Measurements from ENCODE around the gene TRPV5.

TRPV5 gene

GRCh38 chr7:142873871-142874270, 59.7 kb downstream of the TRPV5 start:
- no peak for TF ChIP-seq CTCF (IDR thresholded peaks at IDR 0.05; ENCODE audit: borderline replicate concordance, insufficient read depth, low read depth, low read length)
- H3K4me3 ChIP-seq (ENCODE audit: low read depth, low read length) = no peak overlapping the region

- H3K4me3 ChIP-seq (ENCODE audit: low read depth, low read length) = no peak overlapping the region
- TF ChIP-seq CTCF (IDR thresholded peaks at IDR 0.05; ENCODE audit: borderline replicate concordance, insufficient read depth, low read depth, low read length) = peak; percentile 92
Observed at GRCh38 chr7:142873281-142873784, 60.2 kb downstream of the TRPV5 start.

GRCh38 chr7:142872106-142872675, 61.4 kb downstream of the TRPV5 start:
- H3K4me3 ChIP-seq (ENCODE audit: low read depth, low read length) = no peak overlapping the region
- TF ChIP-seq CTCF (IDR thresholded peaks at IDR 0.05; ENCODE audit: borderline replicate concordance, insufficient read depth, low read depth, low read length) = no peak

- H3K4me3 ChIP-seq (ENCODE audit: low read depth, low read length) = no peak overlapping the region
- TF ChIP-seq CTCF (IDR thresholded peaks at IDR 0.05; ENCODE audit: borderline replicate concordance, insufficient read depth, low read depth, low read length) = no peak
Observed at GRCh38 chr7:142871260-142872105, 62.1 kb downstream of the TRPV5 start.

GRCh38 chr7:142870566-142871259, 62.8 kb downstream of the TRPV5 start:
- H3K4me3 ChIP-seq (ENCODE audit: low read depth, low read length) = no peak overlapping the region
- no peak for TF ChIP-seq CTCF (IDR thresholded peaks at IDR 0.05; ENCODE audit: borderline replicate concordance, insufficient read depth, low read depth, low read length)

- no peak overlapping the region for H3K4me3 ChIP-seq (ENCODE audit: low read depth, low read length)
- no peak for TF ChIP-seq CTCF (IDR thresholded peaks at IDR 0.05; ENCODE audit: borderline replicate concordance, insufficient read depth, low read depth, low read length)
Observed at GRCh38 chr7:142870147-142870559, 63.4 kb downstream of the TRPV5 start.

Data from GM12875 (cell line).